Transverse colon (tissue), 4 donors: ENCODE data around the gene MYO7A. TPM values are rescaled to one million over a fixed set of nuclear protein-coding genes. Genes with fewer than 3 reads are reported as not detected.

Source experiments
- DNase-seq: peaks from one replicate; pipeline ENCODE4 v3.0.0-alpha.2; 2019
- H3K27ac ChIP-seq, 4 donors: fragments of 200-600 bp; sonication (generic); 2 replicates each; pipeline ENCODE4 v1.5.1; 2016 to 2018; ENCODE audit warnings: inconsistent platforms in 4 of 4
- H3K27me3 ChIP-seq: fragments of 200-600 bp; sonication (generic); 2 replicates; pipeline ENCODE4 v1.5.1; 2017; ENCODE audit warnings: inconsistent platforms
- H3K36me3 ChIP-seq, 4 donors: fragments of 200-600 bp; sonication (generic); 2 replicates each; pipeline ENCODE4 v1.5.1; 2017 to 2019; ENCODE audit warnings: inconsistent platforms in 4 of 4
- H3K4me1 ChIP-seq, 4 donors: fragments of 200-600 bp; sonication (generic); 2 replicates each; pipeline ENCODE4 v1.5.1; 2017 to 2020; ENCODE audit warnings: inconsistent platforms in 4 of 4
- H3K4me3 ChIP-seq, 4 donors: fragments of 200-600 bp; sonication (generic); 1 replicate in 1 of 4; 2 replicates in 3 of 4; pipeline versions ENCODE4 v1.5.1 to v1.6.1; 2017 to 2019; ENCODE audit warnings: inconsistent platforms in 4 of 4
- H3K9me3 ChIP-seq, 2 donors: fragments of 200-600 bp; sonication (generic); 2 replicates each; pipeline ENCODE4 v1.5.1; 2017 to 2019; ENCODE audit warnings: inconsistent platforms in 2 of 2
- EP300 ChIP-seq: sonication (generic); formaldehyde crosslinking; IDR thresholded peaks from one replicate; pipeline ENCODE4 v1.6.1; 2017; ENCODE audit warnings: antibody characterized with exemption, low read depth
- POLR2A ChIP-seq: fragments of 450-650 bp; IDR thresholded peaks from one replicate; pipeline ENCODE4 v1.6.1; 2016; ENCODE audit warnings: antibody characterized with exemption, mild to moderate bottlenecking, moderate library complexity
- POLR2AphosphoS5 ChIP-seq, 3 donors: sonication (generic); formaldehyde crosslinking; IDR thresholded peaks; one replicate each; pipeline ENCODE4 v1.6.1; 2016; ENCODE audit warnings: antibody characterized with exemption in 3 of 3
- WGBS, 2 donors: methylation state at CpG; one replicate each; pipeline ENCODE4 v1.1.5; 2018; ENCODE audit warnings: low coverage in 1 of 2; 5-methylcytosine and 5-hydroxymethylcytosine counted together
- in situ Hi-C, 4 donors: fragments of 200-750 bp; cut with MboI; loops; one replicate each; pipeline versions ENCODE4 v1.15.0 to v1.15.1; 2017; ENCODE audit warnings: low sequenced_read_pairs in 3 of 4, low pct_ligation_motif_present in 1 of 4, low pct_unique_long_range_greater_than_20kb in 1 of 4
- intact Hi-C: fragments of 100-400 bp; cut with DNase I; formaldehyde crosslinking; loops from one replicate; pipeline ENCODE4 v1.15.1; 2023; ENCODE audit warnings: low total_unique reads
- total RNA-seq, 4 donors: library from RNA; depleted of rRNA; stranded (reverse); fragments of >200 nt; gene quantifications; one replicate each; pipeline ENCODE4 v1.1.0, GENCODE V29; 2016
- TF ChIP-seq, protein P1 (sequence below), 5 experiments: fragments of 200-600 bp in 3 of 5; fragments of 450-650 bp in 2 of 5; sonication (generic) in 3 of 5; IDR thresholded peaks; 1 replicate in 2 of 5; 2 replicates in 3 of 5; pipeline ENCODE4 v1.5.1; 2016 to 2017; ENCODE audit warnings: antibody characterized with exemption in 5 of 5, inconsistent platforms in 3 of 5, mild to moderate bottlenecking in 2 of 5, moderate library complexity in 1 of 5

MYO7A gene
- total RNA-seq, 4 donors from 2014 or later, result 4.6 to 11.2 (median 5.5) TPM

- in situ Hi-C loops, result no loop called here
- 82% methylated on average over 8 of the region's 8 CpGs; no CpG with 5 or more reads in 1 of the 2 donors for WGBS, 2 donors
Observed at GRCh38 chr11:77143405-77144020, 15.5 kb downstream of the MYO7A start.

GRCh38 chr11:77144196-77144856, 16.3 kb downstream of the MYO7A start:
- no peaks in the 10 kb centered on the region for H3K27me3 ChIP-seq
- H3K27ac ChIP-seq, result no peak overlapping the region
- TF ChIP-seq, protein P1, sequence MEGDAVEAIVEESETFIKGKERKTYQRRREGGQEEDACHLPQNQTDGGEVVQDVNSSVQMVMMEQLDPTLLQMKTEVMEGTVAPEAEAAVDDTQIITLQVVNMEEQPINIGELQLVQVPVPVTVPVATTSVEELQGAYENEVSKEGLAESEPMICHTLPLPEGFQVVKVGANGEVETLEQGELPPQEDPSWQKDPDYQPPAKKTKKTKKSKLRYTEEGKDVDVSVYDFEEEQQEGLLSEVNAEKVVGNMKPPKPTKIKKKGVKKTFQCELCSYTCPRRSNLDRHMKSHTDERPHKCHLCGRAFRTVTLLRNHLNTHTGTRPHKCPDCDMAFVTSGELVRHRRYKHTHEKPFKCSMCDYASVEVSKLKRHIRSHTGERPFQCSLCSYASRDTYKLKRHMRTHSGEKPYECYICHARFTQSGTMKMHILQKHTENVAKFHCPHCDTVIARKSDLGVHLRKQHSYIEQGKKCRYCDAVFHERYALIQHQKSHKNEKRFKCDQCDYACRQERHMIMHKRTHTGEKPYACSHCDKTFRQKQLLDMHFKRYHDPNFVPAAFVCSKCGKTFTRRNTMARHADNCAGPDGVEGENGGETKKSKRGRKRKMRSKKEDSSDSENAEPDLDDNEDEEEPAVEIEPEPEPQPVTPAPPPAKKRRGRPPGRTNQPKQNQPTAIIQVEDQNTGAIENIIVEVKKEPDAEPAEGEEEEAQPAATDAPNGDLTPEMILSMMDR (IDR thresholded peaks at IDR 0.05), result no peak
- TF ChIP-seq EP300 (no peak), POLR2AphosphoS5 (IDR thresholded peaks at IDR 0.05) (no peak), POLR2A (no peak)
- H3K4me3 ChIP-seq, result no peak overlapping the region
- no peaks in the 10 kb centered on the region for H3K36me3 ChIP-seq
- intact Hi-C loops (no loop called here), in situ Hi-C loops (no loop called here)
- no peaks in the 10 kb centered on the region for H3K9me3 ChIP-seq
- DNase-seq, result no peak
- 93% methylated on average over 8 of the region's 9 CpGs; no CpG with 5 or more reads in 1 of the 2 donors for WGBS, 2 donors
- peaks cover 0 to 35% (median 8%) of the 10 kb centered on the region in 4 donors for H3K4me1 ChIP-seq

More at GRCh38 chr11:77143405-77144020, 15.5 kb downstream of the MYO7A start:
- Histone ChIP-seq H3K27ac (no peak overlapping the region), H3K9me3 (no peaks in the 10 kb centered on the region), H3K27me3 (no peaks in the 10 kb centered on the region), H3K4me1 (peaks cover 0 to 35% (median 8%) of the 10 kb centered on the region in 4 donors), H3K4me3 (no peak overlapping the region), H3K36me3 (no peaks in the 10 kb centered on the region)
- DNase-seq, result no peak
- TF ChIP-seq, protein P1 (IDR thresholded peaks at IDR 0.05), result no peak
- no peak for TF ChIP-seq POLR2AphosphoS5 (IDR thresholded peaks at IDR 0.05)
- TF ChIP-seq EP300, result no peak
- no peak for TF ChIP-seq POLR2A
- intact Hi-C loops, result no loop called here

DNA sequence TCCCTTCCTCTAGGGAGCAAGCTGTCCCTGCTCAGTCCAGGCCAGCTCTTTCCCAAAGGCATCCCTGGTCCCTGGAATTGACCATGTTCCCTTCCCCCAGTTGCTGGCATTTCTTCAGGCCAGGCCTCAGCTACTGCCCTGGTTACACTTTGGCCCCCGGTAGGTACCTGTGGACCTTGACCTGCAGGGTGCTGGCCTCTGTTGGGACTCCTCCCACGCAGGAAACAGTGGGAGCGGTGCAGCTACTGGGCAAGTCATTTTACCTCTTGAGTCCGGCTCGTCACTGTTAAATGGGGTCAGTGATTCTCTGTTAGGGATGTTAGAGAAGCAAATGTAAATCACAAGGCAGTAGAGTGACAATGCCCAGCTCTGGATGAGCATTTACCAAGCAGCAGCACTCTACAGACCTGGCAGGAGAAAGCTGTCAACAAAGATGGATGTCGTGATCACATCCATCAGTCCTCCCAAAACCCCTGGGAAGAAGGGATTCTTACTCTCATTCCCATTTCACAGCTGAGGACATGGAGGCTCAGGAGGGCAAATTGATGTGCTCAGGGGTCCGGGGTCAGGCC, 16.9 kb downstream of the MYO7A start:
- no peaks in the 10 kb centered on the region for H3K27me3 ChIP-seq
- H3K9me3 ChIP-seq, result no peaks in the 10 kb centered on the region
- TF ChIP-seq, protein P1 (IDR thresholded peaks at IDR 0.05), result no peak
- 69 to 87% methylated on average over 3 to 7 of the region's 7 CpGs for WGBS, 2 donors
- H3K4me1 ChIP-seq, result peaks cover 0 to 35% (median 8%) of the 10 kb centered on the region in 4 donors
- H3K27ac ChIP-seq, result no peak overlapping the region
- peak; percentile 73 for DNase-seq
- H3K36me3 ChIP-seq, result no peaks in the 10 kb centered on the region
- no peak overlapping the region for H3K4me3 ChIP-seq
- in situ Hi-C loops, result no loop called here
- intact Hi-C loops, result no loop called here

DNA sequence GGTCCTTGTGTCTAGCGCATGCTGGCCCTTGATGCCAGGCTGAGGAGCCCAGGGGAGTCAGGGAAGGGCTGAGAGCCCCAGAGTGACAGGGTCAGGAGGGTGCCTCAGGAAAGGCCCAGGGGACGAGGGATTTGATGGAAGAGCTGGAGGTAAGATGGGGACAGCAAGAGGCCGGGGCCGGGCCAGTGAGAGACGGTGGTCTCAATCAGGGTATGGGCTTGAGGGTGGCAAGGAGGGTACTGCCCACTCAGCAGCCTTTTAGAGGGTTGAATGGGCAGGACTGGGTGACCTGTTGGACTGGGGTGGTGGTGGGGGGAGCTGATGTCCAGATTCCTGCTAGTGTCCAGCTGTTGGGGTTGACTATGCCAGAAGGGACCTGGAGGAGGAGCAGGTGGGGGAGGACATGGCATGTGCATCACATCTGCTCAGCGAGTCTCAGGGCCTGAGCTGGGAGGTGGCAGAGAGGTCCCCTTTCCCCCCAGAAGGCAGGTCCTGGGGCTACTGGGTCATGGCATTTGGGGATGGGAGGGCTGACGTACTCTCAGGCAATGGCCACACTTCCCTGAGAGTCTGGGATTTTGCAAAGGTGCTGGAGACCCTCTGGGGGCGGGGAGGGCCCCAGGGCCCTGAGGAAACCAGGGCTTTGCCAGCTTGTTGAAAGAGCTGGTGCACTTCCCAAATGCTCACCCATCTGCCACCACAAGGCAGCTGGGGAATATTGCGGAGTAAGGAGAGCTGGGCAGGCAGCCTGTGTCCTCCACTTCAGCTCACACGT, 18.4 kb downstream of the MYO7A start:
- Histone ChIP-seq H3K27ac (no peak overlapping the region), H3K4me1 (peaks cover 0 to 22% (median 8%) of the 10 kb centered on the region in 4 donors)
- in situ Hi-C loops, result no loop called here

More for the DNA sequence above, 18.4 kb downstream of the MYO7A start:
- Histone ChIP-seq H3K4me3 (no peak overlapping the region), H3K27me3 (no peaks in the 10 kb centered on the region), H3K36me3 (no peaks in the 10 kb centered on the region), H3K9me3 (no peaks in the 10 kb centered on the region)
- 82 to 84% methylated on average over 2 to 10 of the region's 10 CpGs for WGBS, 2 donors
- TF ChIP-seq, protein P1 (IDR thresholded peaks at IDR 0.05), result no peak
- TF ChIP-seq POLR2A (no peak), POLR2AphosphoS5 (IDR thresholded peaks at IDR 0.05) (no peak), EP300 (no peak)
- DNase-seq, result no peak
- intact Hi-C loops, result no loop called here
